ENCODE data around the gene MXRA7.
"Not testable (repeated sequence)": the region's sequence is repeated elsewhere in the genome, so short reads cannot be mapped to it uniquely, and the experiment has no call there.

The MXRA7 gene

GRCh38 chr17:76718516-76718915 is 7.8 kb upstream of the MXRA7 start:
- Histone ChIP-seq H3K9ac (no peak overlapping the region), H3K4me2 (no peak overlapping the region)
- no peak for TF ChIP-seq Cebpa-rat (IDR thresholded peaks at IDR 0.05)

GRCh38 chr17:76716839-76717215 is 6.1 kb upstream of the MXRA7 start:
- TF ChIP-seq Cebpa-rat (IDR thresholded peaks at IDR 0.05) = no peak
- H3K4me2 ChIP-seq = peak overlapping the region; percentile 74
- peak overlapping the region; percentile 36 for H3K9ac ChIP-seq
- no peak overlapping the region for H3K4me3 ChIP-seq
- peaks cover 66% of the 10 kb centered on the region for H3K4me1 ChIP-seq
- no peaks in the 10 kb centered on the region for H3K9me3 ChIP-seq
- peaks cover 39% of the 10 kb centered on the region for H4K20me1 ChIP-seq
- H3K27me3 ChIP-seq = no peaks in the 10 kb centered on the region
- H3K36me3 ChIP-seq = peaks cover 86% of the 10 kb centered on the region
- H3K27ac ChIP-seq = peak overlapping the region; percentile 63

More at GRCh38 chr17:76718516-76718915, 7.8 kb upstream of the MXRA7 start:
- Histone ChIP-seq H3K9me3 (no peaks in the 10 kb centered on the region), H3K27me3 (no peaks in the 10 kb centered on the region), H4K20me1 (peaks cover 49% of the 10 kb centered on the region), H3K36me3 (peaks cover 93% of the 10 kb centered on the region), H3K27ac (no peak overlapping the region), H3K4me1 (peaks cover 66% of the 10 kb centered on the region), H3K4me3 (no peak overlapping the region)

GRCh38 chr17:76716146-76716838 is 5.5 kb upstream of the MXRA7 start:
- H3K27ac ChIP-seq = peak overlapping the region; percentile 63
- peak overlapping the region; percentile 36 for H3K9ac ChIP-seq
- no peak overlapping the region for H3K4me3 ChIP-seq
- TF ChIP-seq Cebpa-rat (IDR thresholded peaks at IDR 0.05) = no peak
- H3K4me2 ChIP-seq = peak overlapping the region; percentile 74
- H4K20me1 ChIP-seq = peaks cover 35% of the 10 kb centered on the region
- no peaks in the 10 kb centered on the region for H3K9me3 ChIP-seq
- H3K27me3 ChIP-seq = no peaks in the 10 kb centered on the region
- H3K36me3 ChIP-seq = peaks cover 80% of the 10 kb centered on the region
- peaks cover 66% of the 10 kb centered on the region for H3K4me1 ChIP-seq

- no peak for TF ChIP-seq Cebpa-rat (IDR thresholded peaks at IDR 0.05)
- peak overlapping the region; percentile 63 for H3K27ac ChIP-seq
Measured at GRCh38 chr17:76715496-76715830, 4.7 kb upstream of the MXRA7 start.

GRCh38 chr17:76714822-76715495 is 4.2 kb upstream of the MXRA7 start:
- H3K36me3 ChIP-seq = peaks cover 67% of the 10 kb centered on the region
- peaks cover 28% of the 10 kb centered on the region for H4K20me1 ChIP-seq
- H3K27me3 ChIP-seq = no peaks in the 10 kb centered on the region
- H3K4me2 ChIP-seq = peak overlapping the region; percentile 74
- H3K9ac ChIP-seq = peak overlapping the region; percentile 59
- H3K4me1 ChIP-seq = peaks cover 64% of the 10 kb centered on the region
- TF ChIP-seq Cebpa-rat (IDR thresholded peaks at IDR 0.05) = no peak
- no peak overlapping the region for H3K4me3 ChIP-seq
- H3K9me3 ChIP-seq = no peaks in the 10 kb centered on the region
- H3K27ac ChIP-seq = peak overlapping the region; percentile 63

More at GRCh38 chr17:76715496-76715830, 4.7 kb upstream of the MXRA7 start:
- peaks cover 64% of the 10 kb centered on the region for H3K4me1 ChIP-seq
- H3K36me3 ChIP-seq = peaks cover 72% of the 10 kb centered on the region
- no peaks in the 10 kb centered on the region for H3K27me3 ChIP-seq
- peak overlapping the region; percentile 59 for H3K9ac ChIP-seq
- H4K20me1 ChIP-seq = peaks cover 28% of the 10 kb centered on the region
- H3K9me3 ChIP-seq = no peaks in the 10 kb centered on the region
- no peak overlapping the region for H3K4me3 ChIP-seq
- peak overlapping the region; percentile 74 for H3K4me2 ChIP-seq

GRCh38 chr17:76714336-76714735 is 3.6 kb upstream of the MXRA7 start:
- H3K9me3 ChIP-seq = no peaks in the 10 kb centered on the region
- no peak overlapping the region for H3K27ac ChIP-seq
- no peak overlapping the region for H3K9ac ChIP-seq
- H3K4me1 ChIP-seq = peaks cover 70% of the 10 kb centered on the region
- H3K4me2 ChIP-seq = no peak overlapping the region
- H3K4me3 ChIP-seq = no peak overlapping the region
- TF ChIP-seq Cebpa-rat (IDR thresholded peaks at IDR 0.05) = no peak
- H3K27me3 ChIP-seq = no peaks in the 10 kb centered on the region
- H3K36me3 ChIP-seq = peaks cover 61% of the 10 kb centered on the region
- H4K20me1 ChIP-seq = peaks cover 28% of the 10 kb centered on the region

GRCh38 chr17:76713765-76714164 is 3.0 kb upstream of the MXRA7 start:
- no peak for TF ChIP-seq Cebpa-rat (IDR thresholded peaks at IDR 0.05)
- no peak overlapping the region for H3K9ac ChIP-seq

GRCh38 chr17:76712321-76712720 is 1.6 kb upstream of the MXRA7 start:
- not testable (repeated sequence) for H3K27ac ChIP-seq, H3K9ac ChIP-seq, H3K4me3 ChIP-seq, H3K9me3 ChIP-seq, H3K27me3 ChIP-seq
- peaks cover 86% of the 10 kb centered on the region for H3K4me1 ChIP-seq
- H4K20me1 ChIP-seq = peaks cover 33% of the 10 kb centered on the region
- H3K4me2 ChIP-seq = peak overlapping the region; percentile 20; the same call in 1 of the 2 replicates
- H3K36me3 ChIP-seq = peaks cover 40% of the 10 kb centered on the region

More at GRCh38 chr17:76713765-76714164, 3.0 kb upstream of the MXRA7 start:
- 0 out of 2 replicates have a peak overlapping the region, but pooled peaks have one; percentile 20 for H3K4me2 ChIP-seq
- no peak overlapping the region for H3K27ac ChIP-seq
- H3K36me3 ChIP-seq = peaks cover 55% of the 10 kb centered on the region
- H3K4me1 ChIP-seq = peaks cover 76% of the 10 kb centered on the region
- no peaks in the 10 kb centered on the region for H3K9me3 ChIP-seq
- H3K27me3 ChIP-seq = no peaks in the 10 kb centered on the region
- H3K4me3 ChIP-seq = no peak overlapping the region
- peaks cover 34% of the 10 kb centered on the region for H4K20me1 ChIP-seq

GRCh38 chr17:76709951-76710862 is 558 bp downstream of the MXRA7 start:
- Histone ChIP-seq H3K4me1 (peaks cover 83% of the 10 kb centered on the region), H3K36me3 (peaks cover 28% of the 10 kb centered on the region), H3K27ac (peak overlapping the region; percentile 83), H3K4me2 (peak overlapping the region; percentile 98), H3K9ac (peak overlapping the region; percentile 81), H3K4me3 (peak overlapping the region; percentile 76), H4K20me1 (peaks cover 17% of the 10 kb centered on the region)
- H3K9me3 ChIP-seq, H3K27me3 ChIP-seq: not testable (repeated sequence)

Measured in BLaER1 (cell line).